C4-2B (cell line): Measurements from ENCODE around the gene COL7A1.
A peak's percentile ranks its signal among the peaks of the same experiment; 100 is the strongest.

Experiments used
- H3K27ac ChIP-seq: fragments of 450-650 bp; 2 replicates; pipeline ENCODE4 v1.5.1; 2017
- ZFX ChIP-seq: fragments of 450-650 bp; IDR thresholded peaks from 2 replicates; pipeline ENCODE4 v1.6.1; 2017
- TF ChIP-seq, protein P1 (sequence below): fragments of 450-650 bp; conservative IDR thresholded peaks from 2 replicates; pipeline ENCODE4 v1.5.1; 2017; ENCODE audit warnings: mild to moderate bottlenecking

COL7A1 gene

DNA sequence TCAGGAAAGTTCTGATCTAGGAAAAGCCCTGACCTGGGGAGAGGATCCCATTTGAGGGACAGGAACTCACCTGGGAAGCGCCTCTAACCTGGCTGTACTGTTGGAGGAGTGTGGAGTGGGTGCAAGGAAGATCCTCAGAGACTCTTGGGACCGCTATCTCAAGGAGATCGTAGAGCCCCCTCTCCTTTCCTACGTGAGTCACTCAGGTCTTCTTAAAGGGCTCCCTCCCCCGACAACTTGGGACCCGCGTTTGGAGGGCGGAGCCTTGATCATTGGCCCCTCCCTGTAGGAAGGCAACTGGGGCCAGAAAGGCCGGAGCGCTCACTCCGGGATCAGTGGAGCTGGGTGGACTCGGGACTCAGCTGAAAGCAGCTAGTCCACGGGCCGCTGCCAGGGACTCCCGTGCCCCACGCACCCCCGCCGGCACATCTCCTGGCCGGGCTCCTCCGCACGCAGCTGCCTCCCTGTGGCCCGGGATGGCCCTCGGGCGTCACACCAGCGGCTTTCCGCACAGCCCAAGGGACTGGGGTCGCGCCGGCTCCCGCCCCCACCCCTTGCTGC, 39.6 kb upstream of the COL7A1 start:
- peak overlapping the region; percentile 95 for H3K27ac ChIP-seq
- TF ChIP-seq, protein P1, sequence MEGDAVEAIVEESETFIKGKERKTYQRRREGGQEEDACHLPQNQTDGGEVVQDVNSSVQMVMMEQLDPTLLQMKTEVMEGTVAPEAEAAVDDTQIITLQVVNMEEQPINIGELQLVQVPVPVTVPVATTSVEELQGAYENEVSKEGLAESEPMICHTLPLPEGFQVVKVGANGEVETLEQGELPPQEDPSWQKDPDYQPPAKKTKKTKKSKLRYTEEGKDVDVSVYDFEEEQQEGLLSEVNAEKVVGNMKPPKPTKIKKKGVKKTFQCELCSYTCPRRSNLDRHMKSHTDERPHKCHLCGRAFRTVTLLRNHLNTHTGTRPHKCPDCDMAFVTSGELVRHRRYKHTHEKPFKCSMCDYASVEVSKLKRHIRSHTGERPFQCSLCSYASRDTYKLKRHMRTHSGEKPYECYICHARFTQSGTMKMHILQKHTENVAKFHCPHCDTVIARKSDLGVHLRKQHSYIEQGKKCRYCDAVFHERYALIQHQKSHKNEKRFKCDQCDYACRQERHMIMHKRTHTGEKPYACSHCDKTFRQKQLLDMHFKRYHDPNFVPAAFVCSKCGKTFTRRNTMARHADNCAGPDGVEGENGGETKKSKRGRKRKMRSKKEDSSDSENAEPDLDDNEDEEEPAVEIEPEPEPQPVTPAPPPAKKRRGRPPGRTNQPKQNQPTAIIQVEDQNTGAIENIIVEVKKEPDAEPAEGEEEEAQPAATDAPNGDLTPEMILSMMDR: no peak
- TF ChIP-seq ZFX: no peak

GRCh38 chr3:48633743-48634142, 38.6 kb upstream of the COL7A1 start:
- peak overlapping the region; percentile 95 for H3K27ac ChIP-seq
- TF ChIP-seq ZFX: no peak
- TF ChIP-seq, protein P1: no peak

- TF ChIP-seq, protein P1: no peak
- no peak for TF ChIP-seq ZFX
- no peak overlapping the region for H3K27ac ChIP-seq
Measured at GRCh38 chr3:48633256-48633655, 38.1 kb upstream of the COL7A1 start.

GRCh38 chr3:48631516-48632448, 36.7 kb upstream of the COL7A1 start:
- no peak overlapping the region for H3K27ac ChIP-seq
- TF ChIP-seq ZFX: no peak
- TF ChIP-seq, protein P1: no peak

DNA sequence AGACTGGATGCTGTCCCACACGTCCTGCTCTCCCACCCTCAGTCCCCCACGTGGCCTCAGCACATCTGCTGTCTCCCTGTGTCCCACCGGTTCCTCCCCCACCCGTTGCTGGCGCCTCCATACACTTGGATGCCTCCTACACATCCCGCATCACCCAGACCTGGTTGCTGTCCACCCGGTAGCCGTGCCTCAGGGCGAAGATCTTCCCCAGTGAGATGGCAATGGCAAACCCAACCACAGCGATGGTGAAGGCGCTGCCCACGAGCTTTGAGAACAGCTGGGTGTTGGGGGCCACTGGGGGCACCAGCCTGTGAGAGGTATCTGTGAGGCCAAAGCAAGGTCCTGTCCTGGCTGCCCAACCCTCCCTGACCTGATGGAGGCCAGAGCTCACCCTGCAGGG, 35.7 kb upstream of the COL7A1 start:
- TF ChIP-seq, protein P1: no peak
- TF ChIP-seq ZFX: no peak
- no peak overlapping the region for H3K27ac ChIP-seq

GRCh38 chr3:48630407-48630806, 35.3 kb upstream of the COL7A1 start:
- no peak overlapping the region for H3K27ac ChIP-seq
- no peak for TF ChIP-seq ZFX
- TF ChIP-seq, protein P1: no peak

GRCh38 chr3:48629894-48630293, 34.8 kb upstream of the COL7A1 start:
- no peak overlapping the region for H3K27ac ChIP-seq
- TF ChIP-seq, protein P1: no peak
- TF ChIP-seq ZFX: no peak
